ENCODE measurements around the gene OSBPL6.

GRCh38 chr2:178250429-178250828 lies 56.1 kb downstream of the OSBPL6 start:
- TF ChIP-seq CTCF (IDR thresholded peaks at IDR 0.05) (no peak), EP300 (IDR thresholded peaks at IDR 0.05) (no peak), POLR2A (IDR thresholded peaks at IDR 0.05) (no peak)
